HG03571 (cell line): Measurements from ENCODE around the gene PSME3.

Source experiments
- ATAC-seq: cut with Tn5 transposase; IDR thresholded peaks from one replicate; pipeline ENCODE4 v1.9.1; 2021; ENCODE audit not compliant: unreplicated experiment

The PSME3 gene

DNA sequence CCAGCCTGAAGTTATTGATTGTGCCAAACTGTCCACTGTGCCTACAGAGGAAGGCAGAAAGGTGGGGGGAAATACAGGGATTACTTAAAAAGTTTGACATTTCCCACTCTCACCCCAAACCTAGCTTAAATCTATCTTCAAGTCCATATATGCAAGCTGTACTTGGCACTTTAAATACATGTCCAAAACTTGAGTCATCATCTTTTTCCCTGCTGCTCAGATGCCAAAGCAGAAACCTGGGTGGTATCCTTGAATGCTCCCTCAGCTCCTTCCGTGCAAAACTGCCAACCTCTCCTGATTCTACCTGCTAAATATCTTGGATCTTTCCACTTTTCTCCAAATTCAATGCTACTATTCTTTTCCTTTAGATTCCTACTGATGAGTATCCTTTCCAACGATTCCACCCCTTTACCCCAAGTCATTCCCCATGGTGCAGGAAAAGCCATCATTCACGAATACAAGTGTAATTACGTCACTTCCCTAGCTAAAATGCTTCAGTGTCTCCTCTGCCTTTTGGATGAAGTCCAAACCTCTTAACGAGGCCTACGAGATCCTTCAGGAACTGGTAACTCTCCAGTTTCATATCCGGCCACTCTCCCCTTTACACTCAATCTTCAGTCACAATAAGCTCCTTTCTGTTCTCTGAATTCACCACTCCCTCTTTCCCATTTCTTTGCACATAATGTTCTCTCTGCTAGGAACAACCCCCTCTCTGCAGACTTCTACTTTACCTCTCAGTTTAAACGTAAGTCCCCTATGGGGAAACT, 18.4 kb upstream of the PSME3 start:
- ATAC-seq, result no peak

DNA sequence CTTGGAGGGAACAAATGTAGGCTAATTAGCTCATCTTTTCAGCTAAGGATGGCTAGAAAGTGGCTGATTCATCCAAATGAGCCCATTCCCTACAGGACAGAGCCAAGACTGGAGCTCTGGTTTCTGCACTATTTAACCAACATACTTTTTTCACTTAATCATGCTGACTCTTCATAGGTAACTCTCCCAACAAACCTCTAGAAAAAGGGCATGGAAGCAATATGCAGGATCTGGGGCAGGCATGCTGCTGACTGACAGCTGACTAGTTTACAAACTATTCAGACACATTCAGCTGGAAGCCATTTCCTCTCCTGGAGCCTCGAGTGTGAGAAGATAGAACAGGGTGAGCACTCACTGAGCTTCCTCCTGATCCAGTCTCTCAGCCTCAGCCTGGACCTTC, 15.3 kb upstream of the PSME3 start:
- ATAC-seq, result no peak

DNA sequence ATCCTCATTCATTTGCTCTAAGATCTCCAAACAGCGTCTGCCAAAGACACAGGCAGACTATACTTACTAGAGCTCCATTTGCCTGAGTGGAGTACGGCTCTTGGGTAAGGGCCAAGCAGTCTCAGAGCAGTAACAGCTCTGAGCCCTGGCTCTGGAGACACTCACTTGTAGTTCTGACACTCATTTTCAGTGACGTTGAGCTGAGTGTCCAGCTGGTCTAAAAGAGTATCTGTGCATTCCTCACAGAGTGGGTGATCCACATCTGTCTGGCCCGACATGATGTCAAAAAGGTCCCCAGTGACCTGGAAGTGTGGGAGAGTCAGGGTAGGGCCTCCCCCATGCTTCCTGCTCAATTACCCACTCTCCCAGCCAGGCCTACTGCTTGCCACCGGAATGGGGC, 14.8 kb upstream of the PSME3 start:
- no peak for ATAC-seq

DNA sequence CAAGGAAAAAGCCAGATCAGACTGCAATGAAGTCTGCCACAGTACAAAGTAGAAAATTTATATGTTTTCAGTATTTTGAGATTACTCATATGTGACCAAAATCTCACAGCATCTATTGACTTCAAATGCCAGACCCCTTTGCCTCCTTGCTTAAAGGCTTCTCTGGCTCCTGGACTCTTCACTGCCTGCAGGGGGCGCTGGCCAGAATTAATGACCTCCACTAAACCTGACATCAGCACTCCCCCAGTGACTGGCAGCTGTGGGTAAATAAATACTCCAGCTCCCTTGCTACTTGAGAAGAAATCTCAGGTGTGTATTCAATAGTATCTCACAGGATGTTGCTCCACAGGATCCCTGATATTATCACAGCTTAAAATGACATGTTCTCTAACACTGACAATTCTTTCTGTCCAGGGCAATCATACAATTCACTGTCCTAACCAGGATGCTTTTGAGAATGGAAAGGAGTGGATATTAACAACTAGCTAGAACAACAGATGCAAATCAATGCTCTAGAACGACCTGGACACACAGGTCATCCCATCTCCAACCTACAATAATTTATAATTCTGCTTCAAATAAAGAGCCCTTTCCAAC, 13.2 kb upstream of the PSME3 start:
- ATAC-seq, result no peak

DNA sequence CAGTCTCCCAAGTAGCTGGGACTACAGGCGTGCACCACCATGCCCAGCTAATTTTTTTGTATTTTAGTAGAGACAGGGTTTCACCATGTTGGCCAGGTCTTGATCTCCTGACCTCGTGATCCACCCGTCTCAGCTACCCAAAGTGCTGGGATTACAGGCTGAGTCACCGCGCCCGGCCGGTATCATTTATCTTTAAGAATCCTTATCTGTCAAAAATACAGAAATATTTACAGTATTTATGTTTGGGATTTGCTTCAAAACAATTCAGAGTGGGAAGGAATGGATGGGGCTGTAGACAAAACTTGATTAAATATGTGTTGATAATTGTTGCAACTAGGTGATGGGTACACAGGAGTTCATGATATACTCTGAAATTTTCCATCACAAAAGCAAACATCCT, 12.0 kb upstream of the PSME3 start:
- no peak for ATAC-seq

DNA sequence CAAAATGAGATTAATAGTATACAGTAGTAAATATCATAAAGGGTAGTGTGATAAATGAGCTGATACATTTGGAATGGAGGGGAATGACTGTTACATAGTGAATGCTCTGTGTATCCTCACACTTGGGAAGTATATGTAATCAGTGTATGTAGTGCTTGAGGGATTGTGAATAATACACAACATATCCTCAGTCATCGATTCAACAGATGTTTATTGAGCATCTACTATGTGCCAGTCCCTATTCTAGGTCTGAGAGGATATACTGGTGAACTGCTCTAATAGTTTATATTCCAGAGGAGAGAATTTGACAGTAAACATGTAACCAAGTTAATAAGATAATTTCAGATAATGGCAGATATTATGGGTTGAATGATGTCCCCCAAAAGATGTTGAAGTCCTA, 5.7 kb upstream of the PSME3 start:
- no peak for ATAC-seq

DNA sequence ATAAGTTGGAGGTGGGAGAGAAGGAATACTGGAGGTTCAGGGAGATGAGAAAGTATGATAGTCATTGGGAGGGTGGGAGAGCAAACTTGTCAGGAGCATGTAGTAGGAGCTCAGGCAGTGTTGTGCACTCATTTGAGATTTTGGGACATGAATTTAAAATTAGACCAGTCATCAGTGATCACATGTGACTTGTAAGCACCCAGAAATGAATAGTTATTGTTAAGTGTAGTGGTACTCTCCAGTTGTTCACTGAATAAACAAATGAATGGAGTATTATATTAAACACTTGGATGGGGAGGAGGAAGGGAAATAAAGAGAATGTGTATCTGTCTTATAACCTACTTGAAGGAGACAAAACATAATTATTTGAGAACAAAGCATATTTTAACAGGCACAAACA, 2.2 kb upstream of the PSME3 start:
- ATAC-seq, result no peak

DNA sequence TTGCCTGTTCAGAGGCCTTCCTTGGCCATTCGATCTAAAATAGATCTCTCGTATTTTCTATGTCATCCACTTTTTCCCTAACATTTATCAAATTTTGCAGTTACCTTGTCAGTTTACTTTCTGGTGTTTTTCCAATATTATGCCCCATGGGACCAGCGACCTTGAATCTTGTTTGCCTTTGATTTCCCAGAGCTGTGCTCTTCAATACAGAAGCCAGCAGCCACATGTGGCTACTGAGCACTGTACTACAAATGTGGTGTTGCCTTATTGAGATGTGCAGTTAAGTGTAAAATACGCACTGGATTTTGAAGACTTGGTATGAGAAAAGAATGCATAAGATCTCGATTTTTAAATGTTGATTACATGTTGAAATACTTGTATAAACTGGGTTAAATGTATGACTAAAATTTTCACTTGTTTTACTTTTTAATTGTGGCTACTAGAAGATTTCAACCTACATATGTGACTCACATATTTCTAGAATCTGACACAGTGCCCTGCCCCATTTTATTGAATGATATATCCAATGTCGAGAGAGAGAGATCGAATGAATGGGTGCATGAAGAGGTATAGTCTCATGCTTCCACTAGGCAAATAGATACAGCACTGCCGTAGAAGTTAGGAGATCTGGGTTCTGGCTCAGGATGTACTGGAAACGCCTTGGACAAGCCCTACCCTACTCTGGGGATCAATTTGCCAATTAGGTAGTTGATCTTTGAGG, 824 bp upstream of the PSME3 start:
- peak; percentile 9 for ATAC-seq

DNA sequence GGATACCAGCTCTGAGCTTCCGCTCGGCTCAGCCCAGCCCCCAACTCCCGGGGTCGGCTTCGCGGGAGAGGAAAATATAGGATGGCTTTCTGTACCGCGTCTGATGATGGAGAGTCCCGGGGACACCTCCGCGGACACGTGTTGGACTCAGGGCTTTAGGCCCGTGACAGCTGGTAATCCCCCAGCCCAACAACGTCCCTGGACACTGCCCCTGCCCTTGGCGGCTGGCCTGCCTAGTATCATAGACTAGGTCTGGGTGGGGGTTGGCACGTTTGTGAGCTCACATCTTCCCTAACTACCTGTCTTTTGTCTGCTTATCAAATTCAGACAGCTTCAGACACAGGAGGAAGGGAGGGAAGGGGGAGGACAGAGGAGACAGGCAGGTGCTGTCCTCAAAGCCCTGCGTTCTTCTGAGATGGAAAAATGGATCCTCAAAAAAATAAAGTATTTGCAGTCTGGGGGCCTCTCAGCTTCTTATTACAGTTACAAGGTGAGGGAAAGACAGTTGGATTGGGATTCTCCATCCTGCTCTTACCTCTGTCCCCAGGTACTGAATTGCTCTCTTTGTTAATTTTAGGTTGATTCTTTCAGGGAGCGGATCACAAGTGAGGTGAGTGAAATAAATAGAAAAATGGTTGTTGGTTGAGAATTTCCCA, 698 bp downstream of the PSME3 start:
- no peak for ATAC-seq

DNA sequence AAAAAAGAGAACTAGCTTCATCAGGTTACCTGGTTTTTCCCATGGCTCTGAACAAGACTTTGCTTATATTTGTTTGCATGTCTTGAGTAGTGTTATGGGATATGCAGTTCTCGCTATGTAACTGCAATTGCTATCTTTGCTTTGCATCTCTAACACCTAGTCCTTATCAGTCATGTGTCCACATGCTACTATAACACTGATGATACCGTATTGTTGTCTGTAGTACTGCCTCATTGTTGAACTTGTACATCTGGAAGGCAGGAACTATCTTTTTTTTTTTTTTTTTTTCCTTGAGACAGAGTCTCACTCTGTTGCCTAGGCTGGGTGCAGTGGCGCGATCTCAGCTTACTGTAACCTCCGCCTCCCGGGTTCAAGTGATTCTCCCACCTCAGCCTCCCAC, 2.5 kb downstream of the PSME3 start:
- ATAC-seq, result no peak

DNA sequence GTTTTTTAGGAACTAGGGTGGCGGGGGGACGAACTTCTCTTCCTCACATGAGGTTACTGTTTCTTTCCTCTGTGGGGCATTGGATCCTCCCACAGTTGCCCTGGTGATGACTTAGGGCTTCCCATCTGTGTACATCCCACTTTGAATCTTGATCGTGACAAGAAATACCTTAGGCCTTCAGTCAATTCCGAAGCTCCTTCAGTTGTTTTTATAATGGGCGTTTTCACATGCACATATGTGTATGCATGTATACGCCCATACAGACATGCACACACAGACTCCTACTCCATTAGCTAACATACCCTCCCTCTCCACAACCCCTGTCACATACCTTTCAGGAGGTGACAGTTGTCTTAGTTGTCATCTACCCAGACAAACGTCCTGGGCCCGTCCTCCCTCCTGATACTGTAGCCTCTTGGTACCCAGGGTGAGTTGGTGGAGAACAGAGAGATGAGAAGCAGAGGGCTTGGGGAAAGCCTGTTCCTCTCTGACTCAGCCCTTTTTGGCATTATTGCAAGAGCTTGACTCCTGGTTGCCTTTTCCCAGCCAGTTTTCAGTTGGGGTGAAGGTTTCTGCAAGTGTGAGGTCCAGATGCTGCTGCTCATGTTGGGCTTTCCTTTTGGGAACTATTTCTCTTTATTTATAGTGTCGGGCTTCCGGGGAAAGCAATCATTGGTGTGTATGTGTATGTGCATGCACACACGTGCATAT, 8.9 kb downstream of the PSME3 start:
- ATAC-seq, result no peak

DNA sequence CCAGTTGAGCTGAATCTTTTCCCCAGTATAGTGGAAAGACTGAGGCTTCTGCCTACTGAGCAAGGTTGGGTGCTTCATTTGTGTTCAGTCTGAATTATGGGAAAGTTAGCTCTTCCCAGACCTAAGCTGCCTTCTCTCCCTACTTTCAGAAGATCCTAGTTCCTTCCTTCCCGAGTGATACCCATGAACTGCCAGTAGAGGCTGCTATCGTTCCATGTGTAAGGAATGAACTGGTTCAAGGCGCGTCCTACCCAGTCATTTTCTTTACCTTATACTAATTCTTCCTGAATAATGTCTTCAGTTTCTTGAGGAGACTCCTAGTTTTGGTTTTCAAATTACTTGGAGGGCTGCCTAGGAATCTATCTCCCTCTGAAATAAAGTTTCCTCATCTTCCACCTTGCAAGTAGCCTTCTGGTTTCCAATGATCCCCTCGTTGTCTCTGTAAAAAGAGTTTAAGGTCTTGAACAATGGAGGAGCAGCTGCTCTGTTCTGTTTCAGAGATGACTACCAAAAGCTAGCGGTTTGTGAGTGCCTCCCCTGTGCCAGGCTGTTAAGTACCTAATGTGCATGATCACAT, 10.2 kb downstream of the PSME3 start:
- ATAC-seq, result no peak

DNA sequence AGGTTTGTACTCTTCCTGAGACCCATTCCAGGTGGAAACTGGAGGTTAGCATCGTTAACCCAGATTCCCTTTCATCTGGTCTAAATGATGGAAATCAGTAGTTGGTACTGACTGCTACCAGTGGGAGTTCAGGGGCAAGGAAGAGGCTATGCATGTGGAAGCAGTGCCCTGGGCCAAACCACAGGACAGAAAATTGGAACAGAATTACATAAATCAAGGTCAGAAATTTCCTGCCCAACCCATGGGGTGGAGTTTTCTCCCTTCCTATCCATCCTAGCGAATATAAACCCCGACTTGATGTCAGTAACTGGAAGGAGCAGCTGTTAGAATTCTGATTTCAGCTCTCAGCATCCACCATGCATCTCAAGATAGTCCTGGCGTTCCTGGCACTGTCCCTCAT, 11.1 kb downstream of the PSME3 start, which contains the start of gene AOC2:
Gene AOC2, plus strand, starts transcription at position 310 of the 400 bp plus-strand sequence. Its CDS starts 47 bp downstream, at position 357.
- ATAC-seq, result no peak

DNA sequence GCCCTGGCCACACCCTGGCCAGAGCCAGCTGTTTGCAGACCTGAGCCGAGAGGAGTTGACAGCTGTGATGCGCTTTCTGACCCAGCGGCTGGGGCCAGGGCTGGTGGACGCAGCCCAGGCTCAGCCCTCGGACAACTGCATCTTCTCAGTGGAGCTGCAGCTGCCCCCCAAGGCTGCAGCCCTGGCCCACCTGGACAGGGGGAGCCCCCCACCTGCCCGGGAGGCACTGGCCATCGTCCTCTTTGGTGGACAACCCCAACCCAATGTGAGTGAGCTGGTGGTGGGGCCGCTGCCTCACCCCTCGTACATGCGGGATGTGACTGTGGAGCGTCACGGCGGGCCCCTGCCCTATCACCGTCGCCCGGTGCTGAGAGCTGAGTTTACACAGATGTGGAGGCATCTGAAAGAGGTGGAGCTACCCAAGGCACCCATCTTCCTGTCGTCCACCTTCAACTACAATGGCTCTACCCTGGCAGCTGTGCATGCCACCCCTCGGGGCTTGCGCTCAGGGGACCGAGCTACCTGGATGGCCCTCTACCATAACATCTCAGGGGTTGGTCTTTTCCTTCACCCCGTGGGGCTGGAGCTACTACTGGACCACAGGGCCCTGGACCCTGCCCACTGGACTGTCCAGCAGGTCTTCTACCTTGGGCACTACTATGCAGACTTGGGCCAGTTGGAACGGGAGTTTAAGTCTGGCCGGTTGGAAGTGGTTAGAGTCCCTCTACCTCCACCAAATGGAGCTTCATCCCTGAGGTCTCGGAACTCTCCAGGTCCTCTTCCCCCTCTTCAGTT, 11.8 kb downstream of the PSME3 start:
- no peak for ATAC-seq

DNA sequence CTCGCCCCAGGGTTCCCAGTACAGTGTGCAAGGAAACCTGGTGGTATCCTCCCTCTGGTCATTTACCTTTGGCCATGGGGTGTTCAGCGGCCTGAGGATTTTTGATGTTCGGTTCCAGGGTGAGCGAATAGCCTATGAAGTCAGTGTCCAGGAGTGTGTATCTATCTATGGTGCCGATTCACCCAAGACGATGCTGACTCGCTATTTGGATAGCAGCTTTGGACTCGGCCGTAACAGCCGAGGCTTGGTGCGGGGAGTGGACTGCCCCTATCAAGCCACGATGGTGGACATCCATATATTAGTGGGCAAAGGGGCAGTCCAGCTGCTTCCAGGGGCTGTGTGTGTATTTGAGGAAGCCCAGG, 12.3 kb downstream of the PSME3 start:
- no peak for ATAC-seq

DNA sequence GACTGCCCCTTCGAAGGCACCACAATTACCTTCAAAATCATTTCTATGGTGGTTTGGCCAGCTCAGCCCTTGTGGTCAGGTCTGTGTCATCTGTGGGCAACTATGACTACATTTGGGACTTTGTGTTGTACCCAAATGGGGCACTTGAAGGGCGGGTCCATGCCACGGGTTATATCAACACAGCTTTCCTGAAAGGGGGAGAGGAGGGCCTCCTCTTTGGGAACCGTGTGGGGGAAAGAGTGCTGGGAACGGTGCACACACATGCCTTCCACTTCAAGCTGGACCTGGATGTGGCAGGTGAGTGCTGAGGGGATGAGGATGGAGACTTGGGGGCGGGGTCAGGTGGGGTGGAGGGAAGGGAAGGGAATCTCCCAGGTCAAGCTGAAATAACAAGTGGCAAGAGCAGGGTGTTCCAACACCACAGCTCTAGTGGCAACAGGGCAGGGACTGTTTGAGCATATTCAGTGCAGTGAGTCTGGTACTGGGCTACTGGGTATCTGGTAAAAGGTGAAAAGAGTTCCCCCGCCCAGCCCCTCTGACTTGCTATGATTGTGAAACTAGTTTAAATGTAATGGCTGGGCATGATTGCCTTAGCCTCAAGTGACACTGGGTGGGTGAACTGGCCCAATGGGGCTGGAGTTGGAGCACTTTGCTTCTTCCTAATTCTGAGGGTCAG, 12.9 kb downstream of the PSME3 start:
- no peak for ATAC-seq

DNA sequence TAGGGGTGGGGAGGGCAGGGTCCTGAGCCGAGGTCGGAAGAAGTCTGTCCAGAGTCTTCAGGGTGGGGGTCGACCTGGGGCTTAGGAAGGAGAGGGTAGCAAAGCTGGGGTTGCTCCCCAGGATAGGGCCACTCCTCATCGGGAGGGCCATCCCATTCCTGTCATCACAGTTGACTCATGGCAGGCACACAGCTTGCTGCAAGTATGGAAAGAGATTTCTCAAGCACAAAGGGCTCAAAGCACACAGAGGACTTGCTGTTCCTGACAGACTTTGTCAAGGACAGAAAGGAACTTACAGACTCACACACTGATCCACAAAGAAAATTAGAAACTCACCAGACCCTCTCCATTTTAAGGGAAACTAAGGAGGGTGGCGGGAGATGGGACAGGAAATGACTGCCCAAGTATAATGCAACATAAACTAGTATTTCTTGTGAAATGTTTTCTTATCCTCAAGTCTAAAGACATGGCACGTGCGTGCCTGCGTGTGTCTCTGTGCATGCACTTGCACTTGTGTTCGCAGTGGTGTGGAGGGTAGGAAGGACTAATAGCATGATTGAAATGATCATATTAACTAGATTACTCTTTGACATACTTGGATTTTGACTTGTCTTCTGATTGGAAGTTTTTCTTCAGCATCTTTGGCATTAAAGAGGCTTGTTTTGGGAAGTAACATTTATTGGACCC, 13.5 kb downstream of the PSME3 start:
- ATAC-seq, result no peak

DNA sequence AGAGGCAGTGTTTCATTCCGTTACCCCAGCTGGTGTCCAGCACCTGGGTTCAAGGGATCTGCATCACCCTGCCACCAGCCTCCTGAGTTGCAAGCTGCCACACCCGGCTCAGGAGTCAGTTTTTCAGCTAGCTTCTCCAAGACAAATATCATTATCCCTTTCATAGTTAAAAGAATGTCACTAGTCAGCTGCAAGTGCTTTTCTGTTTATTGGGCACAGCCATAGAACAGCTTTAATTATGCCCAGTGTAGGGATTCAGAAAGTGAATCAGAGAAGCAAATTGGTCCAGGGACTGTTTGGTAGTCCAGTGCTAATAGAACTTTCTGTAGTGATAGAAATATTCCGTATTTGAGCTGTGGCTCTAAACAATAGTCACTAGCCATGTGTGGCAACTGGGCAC, 14.9 kb downstream of the PSME3 start:
- ATAC-seq, result no peak

DNA sequence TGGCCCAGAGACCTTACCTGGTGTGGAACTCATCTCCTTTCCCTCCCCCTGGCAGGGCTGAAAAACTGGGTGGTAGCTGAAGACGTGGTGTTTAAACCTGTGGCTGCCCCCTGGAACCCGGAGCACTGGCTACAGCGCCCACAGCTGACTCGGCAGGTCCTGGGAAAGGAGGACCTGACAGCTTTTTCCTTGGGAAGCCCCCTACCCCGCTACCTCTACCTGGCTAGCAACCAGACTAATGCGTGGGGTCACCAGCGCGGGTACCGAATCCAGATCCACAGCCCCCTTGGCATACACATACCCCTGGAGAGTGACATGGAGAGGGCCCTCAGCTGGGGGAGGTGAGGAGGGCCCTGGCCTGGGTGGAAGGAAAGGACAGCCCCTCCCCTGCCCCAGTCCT, 15.8 kb downstream of the PSME3 start:
- no peak for ATAC-seq
